GM23338 (cell line): ENCODE measurements around the gene ATP8B4. TPM values are rescaled to one million over a fixed set of nuclear protein-coding genes. Genes with fewer than 3 reads are reported as not detected.

Experiments used
- ATAC-seq: fragments of 200-7000 bp; cut with Tn5 transposase; 3 replicates; pipeline ENCODE4 v1.9.1; 2020
- DNase-seq: peaks from one replicate; pipeline ENCODE4 v3.0.0-alpha.2; 2015; ENCODE audit warnings: low spot score
- H2AFZ ChIP-seq: fragments of 200-600 bp; sonication (generic); 2 replicates; pipeline ENCODE4 v1.8.0; 2016; ENCODE audit warnings: antibody characterized with exemption, mild to moderate bottlenecking, moderate library complexity
- H3F3A ChIP-seq: fragments of 200-600 bp; sonication (generic); replicated peaks from 2 replicates; pipeline ENCODE4 v1.8.0; 2017; ENCODE audit warnings: antibody characterized with exemption, mixed run types, low read depth
- H3K27ac ChIP-seq: fragments of 200-600 bp; sonication (generic); 2 replicates; pipeline ENCODE4 v1.6.1; 2016; ENCODE audit warnings: low read depth
- H3K27me3 ChIP-seq: fragments of 200-600 bp; sonication (generic); 2 replicates; pipeline ENCODE4 v1.8.0; 2016; ENCODE audit warnings: mild to moderate bottlenecking, mixed run types, moderate library complexity; ENCODE audit not compliant: insufficient read depth
- H3K36me3 ChIP-seq: fragments of 200-600 bp; sonication (generic); 2 replicates; pipeline ENCODE4 v1.8.0; 2016; ENCODE audit warnings: mild to moderate bottlenecking; ENCODE audit not compliant: insufficient read depth
- H3K4me1 ChIP-seq: fragments of 200-600 bp; sonication (generic); 2 replicates; pipeline ENCODE4 v1.8.0; 2016; ENCODE audit warnings: mild to moderate bottlenecking, moderate library complexity; ENCODE audit not compliant: insufficient read depth
- H3K4me2 ChIP-seq: fragments of 200-600 bp; sonication (generic); 2 replicates; pipeline ENCODE4 v1.7.1; 2017; ENCODE audit warnings: mixed run types
- H3K4me3 ChIP-seq: fragments of 200-600 bp; sonication (generic); 2 replicates; pipeline ENCODE4 v1.6.1; 2016; ENCODE audit warnings: mixed run types
- H3K79me2 ChIP-seq: fragments of 200-600 bp; sonication (generic); replicated peaks from 2 replicates; pipeline ENCODE4 v1.8.0; 2017; ENCODE audit warnings: mild to moderate bottlenecking; ENCODE audit not compliant: insufficient read depth
- H3K9me2 ChIP-seq: fragments of 200-600 bp; sonication (generic); 2 replicates; pipeline ENCODE4 v1.8.0; 2017; ENCODE audit not compliant: insufficient read depth
- H4K20me1 ChIP-seq: fragments of 200-600 bp; sonication (generic); replicated peaks from 2 replicates; pipeline ENCODE4 v1.8.0; 2017; ENCODE audit warnings: mild to moderate bottlenecking; ENCODE audit not compliant: insufficient read depth
- H3K27ac Mint-ChIP-seq: 2 replicates; pipeline ENCODE4 v1.8.0; 2020; ENCODE audit warnings: inconsistent platforms, mild to moderate bottlenecking, moderate library complexity, mixed read lengths
- H3K27me3 Mint-ChIP-seq: 3 replicates; pipeline ENCODE4 v1.8.0; 2022; ENCODE audit warnings: low read depth, mild to moderate bottlenecking, moderate library complexity, mixed read lengths, inconsistent platforms; ENCODE audit not compliant: insufficient read depth, poor library complexity
- H3K36me3 Mint-ChIP-seq: 3 replicates; pipeline ENCODE4 v1.8.0; 2021; ENCODE audit warnings: low read depth, mild to moderate bottlenecking, inconsistent platforms, moderate library complexity, mixed read lengths
- H3K4me1 Mint-ChIP-seq: 3 replicates; pipeline ENCODE4 v1.8.0; 2020; ENCODE audit warnings: mild to moderate bottlenecking, inconsistent platforms, mixed read lengths
- H3K4me3 Mint-ChIP-seq: 3 replicates; pipeline ENCODE4 v1.8.0; 2021; ENCODE audit warnings: moderate library complexity, mild to moderate bottlenecking, inconsistent platforms, mixed read lengths
- H3K9me3 Mint-ChIP-seq: 3 replicates; pipeline ENCODE4 v1.8.0; 2020; ENCODE audit warnings: moderate library complexity, mild to moderate bottlenecking, inconsistent platforms, mixed read lengths
- CTCF ChIP-seq, 2 experiments: fragments of 200-600 bp in 1 of 2; sonication (generic) in 1 of 2; conservative IDR thresholded peaks; 2 replicates each; pipeline versions ENCODE4 v1.5.1 to v1.6.1; 2016 to 2017; ENCODE audit warnings: antibody characterized with exemption in 2 of 2, low read depth in 2 of 2, mild to moderate bottlenecking in 2 of 2, moderate library complexity in 1 of 2
- EZH2 ChIP-seq: fragments of 200-600 bp; sonication (generic); IDR thresholded peaks from one replicate; pipeline ENCODE4 v1.8.0; 2017; ENCODE audit warnings: antibody characterized with exemption, mild to moderate bottlenecking, low read depth; ENCODE audit not compliant: unreplicated experiment
- EZH2phosphoT487 ChIP-seq: fragments of 200-600 bp; sonication (generic); IDR thresholded peaks from one replicate; pipeline ENCODE4 v1.8.1; 2018; ENCODE audit warnings: antibody characterized with exemption; ENCODE audit not compliant: unreplicated experiment
- JUNB ChIP-seq: IDR thresholded peaks from one replicate; pipeline ENCODE4 v1.6.1; 2016; ENCODE audit warnings: antibody characterized with exemption; ENCODE audit not compliant: unreplicated experiment
- NANOG ChIP-seq: IDR thresholded peaks from 2 replicates; pipeline ENCODE4 v1.6.1; 2016; ENCODE audit warnings: antibody characterized with exemption, borderline replicate concordance
- POLR2AphosphoS5 ChIP-seq: IDR thresholded peaks from 2 replicates; pipeline ENCODE4 v1.6.1; 2016; ENCODE audit warnings: antibody characterized with exemption, low read depth
- STAT1 ChIP-seq: IDR thresholded peaks from one replicate; pipeline ENCODE4 v1.6.1; 2016; ENCODE audit warnings: antibody characterized with exemption; ENCODE audit not compliant: unreplicated experiment
- ZNF462 ChIP-seq: fragments of 250-450 bp; sonication (Bioruptor Pico); IDR thresholded peaks from 2 replicates; pipeline ENCODE4 v1.5.0; 2020; ENCODE audit warnings: mild to moderate bottlenecking, moderate library complexity
- polyA plus RNA-seq: library from polyadenylated mRNA; unstranded; fragments of >200 nt; fragmentation: Nextera tagmentation; extraction: Ambion mirVana; gene quantifications from 2 replicates; pipeline ENCODE4 v1.2.1, GENCODE V29; 2016
- total RNA-seq: library from RNA; depleted of rRNA; stranded (reverse); fragments of >200 nt; shearing (Covaris generic); gene quantifications from 2 replicates; pipeline ENCODE4 v1.2.3, GENCODE V29; 2014

The ATP8B4 gene
- total and polyA plus RNA-seq, 2 experiments from 2014 or later = 0.24 TPM; not detected in 1

- TF ChIP-seq ZNF462 = no peak
- no peak for TF ChIP-seq STAT1
These were observed 134.6 kb downstream of the ATP8B4 start (continued) for GRCh38 chr15:49984436-49984835.

- Histone ChIP-seq H3K9me2 (no peaks in the 10 kb centered on the region), H3K4me2 (no peak overlapping the region), H3K4me1 (peaks cover 6% of the 10 kb centered on the region; the same call in 1 of the 2 replicates), H3K79me2 (no peaks in the 10 kb centered on the region), H3F3A (no peaks in the 10 kb centered on the region), H2AFZ (no peak overlapping the region), H3K36me3 (no peaks in the 10 kb centered on the region), H3K27me3 (no peaks in the 10 kb centered on the region), H3K27ac (no peak overlapping the region), H3K4me3 (no peak overlapping the region), H4K20me1 (no peaks in the 10 kb centered on the region)
- Mint-ChIP-seq H3K4me3 (no peak overlapping the region), H3K36me3 (no peaks in the 10 kb centered on the region), H3K4me1 (no peaks in the 10 kb centered on the region), H3K9me3 (no peaks in the 10 kb centered on the region), H3K27ac (no peak overlapping the region), H3K27me3 (no peaks in the 10 kb centered on the region)
- ATAC-seq (no peak), DNase-seq (no peak)
- TF ChIP-seq CTCF (conservative IDR thresholded peaks at IDR 0.05; ENCODE audit: low read depth in 2 of 2) (no peak), JUNB (no peak), EZH2phosphoT487 (no peak), STAT1 (no peak), NANOG (no peak), ZNF462 (no peak), EZH2 (no peak), POLR2AphosphoS5 (no peak)
These were observed 136.4 kb downstream of the ATP8B4 start for GRCh38 chr15:49982584-49982983.
